ENCODE data around the gene PER2. TPM values are rescaled to one million over a fixed set of nuclear protein-coding genes. Genes with fewer than 3 reads are reported as not detected.
A peak's percentile ranks its signal among the peaks of the same experiment; 100 is the strongest.

The PER2 gene
- total RNA-seq, 4 donors from 2014 or later: 5.3 to 36.4 (median 15.4) TPM

GRCh38 chr2:238226698-238227586, 61.5 kb downstream of the PER2 start:
- ATAC-seq (ENCODE audit: low FRiP score) (no peak), DNase-seq (ENCODE audit: low spot score) (no peak)
- no peak for TF ChIP-seq CTCF (IDR thresholded peaks at IDR 0.05)

- no peak for ATAC-seq (ENCODE audit: low FRiP score)
- no peak for DNase-seq (ENCODE audit: low spot score)
Measured at GRCh38 chr2:238225911-238226697, 62.3 kb downstream of the PER2 start.

DNA sequence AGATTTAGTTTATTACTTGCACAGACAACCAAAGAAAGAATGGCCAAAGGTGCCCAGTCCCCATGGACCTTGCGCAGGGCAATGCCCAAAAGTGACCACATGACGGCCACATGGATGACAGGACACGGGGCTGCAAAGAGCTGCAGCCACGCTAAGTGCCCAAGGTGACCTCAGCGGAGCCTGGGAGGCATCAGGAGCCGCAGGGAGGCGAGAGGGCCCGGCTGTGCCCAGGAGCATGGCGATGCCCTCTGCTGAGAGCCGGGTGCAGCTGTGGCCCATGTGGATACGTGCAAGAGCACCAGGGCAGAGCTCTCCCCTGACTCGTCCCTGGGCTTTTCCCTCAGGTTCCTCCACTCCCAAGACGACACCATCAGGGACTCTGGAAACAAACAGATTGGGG, 63.3 kb downstream of the PER2 start:
- no peak for TF ChIP-seq CTCF (IDR thresholded peaks at IDR 0.05)
- no peak for DNase-seq (ENCODE audit: low spot score)
- ATAC-seq (ENCODE audit: low FRiP score): no peak

More at GRCh38 chr2:238225911-238226697, 62.3 kb downstream of the PER2 start:
- TF ChIP-seq CTCF (IDR thresholded peaks at IDR 0.05): no peak

GRCh38 chr2:238224356-238225035, 63.9 kb downstream of the PER2 start:
- ATAC-seq (ENCODE audit: low FRiP score) (no peak), DNase-seq (ENCODE audit: low spot score) (no peak)
- TF ChIP-seq CTCF (IDR thresholded peaks at IDR 0.05): no peak

GRCh38 chr2:238220892-238221521, 67.4 kb downstream of the PER2 start:
- peak; percentile 81 for ATAC-seq (ENCODE audit: low FRiP score)
- no peak for DNase-seq (ENCODE audit: low spot score)
- TF ChIP-seq CTCF (IDR thresholded peaks at IDR 0.05): no peak

GRCh38 chr2:238220274-238220891, 68.0 kb downstream of the PER2 start:
- ATAC-seq (ENCODE audit: low FRiP score): no peak

More at GRCh38 chr2:238220274-238220891, 68.0 kb downstream of the PER2 start:
- TF ChIP-seq CTCF (IDR thresholded peaks at IDR 0.05): no peak
- DNase-seq (ENCODE audit: low spot score): no peak
